Activated CD4-positive, alpha-beta T cell treated with anti-CD3 and anti-CD28 coated beads, Interleukin-2, Interleukin-4, amounts not matched to agents 100 ng/mL and 50 ng/mL, durations not matched to agents 16 hours and 8 hours (primary cell): ENCODE results near the gene CABLES1.

ENCODE experiments used
- DNase-seq: peaks from one replicate; pipeline ENCODE4 v3.0.0-alpha.2; 2020; ENCODE audit warnings: low spot score

CABLES1 gene

GRCh38 chr18:23194155-23194996 lies 59.1 kb downstream of the CABLES1 start:
- DNase-seq, result no peak

- no peak for DNase-seq
These were observed 60.0 kb downstream of the CABLES1 start for GRCh38 chr18:23194997-23195957.

GRCh38 chr18:23196119-23197007 lies 61.1 kb downstream of the CABLES1 start:
- DNase-seq, result no peak

GRCh38 chr18:23198217-23198845 lies 63.0 kb downstream of the CABLES1 start:
- no peak for DNase-seq

DNA sequence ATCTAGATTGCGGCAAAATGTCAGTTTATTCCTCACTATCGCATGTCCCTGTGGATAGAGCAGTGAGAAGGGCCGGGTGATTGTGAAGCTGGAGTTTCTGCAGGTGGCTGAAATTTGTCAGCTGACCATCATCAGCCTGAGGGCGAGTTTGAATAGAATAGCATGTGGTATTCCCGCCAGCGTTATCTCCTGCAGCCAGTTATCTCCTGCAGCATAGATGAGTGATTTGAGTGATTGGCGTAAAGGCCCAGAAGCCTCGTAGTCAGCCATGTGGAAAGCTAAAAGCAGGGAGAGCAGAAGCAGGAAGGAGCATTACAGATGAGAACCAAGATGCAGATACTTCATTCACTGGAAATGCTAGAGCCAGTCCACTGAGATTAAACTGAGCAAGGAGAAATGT lies 65.5 kb downstream of the CABLES1 start:
- no peak for DNase-seq

DNA sequence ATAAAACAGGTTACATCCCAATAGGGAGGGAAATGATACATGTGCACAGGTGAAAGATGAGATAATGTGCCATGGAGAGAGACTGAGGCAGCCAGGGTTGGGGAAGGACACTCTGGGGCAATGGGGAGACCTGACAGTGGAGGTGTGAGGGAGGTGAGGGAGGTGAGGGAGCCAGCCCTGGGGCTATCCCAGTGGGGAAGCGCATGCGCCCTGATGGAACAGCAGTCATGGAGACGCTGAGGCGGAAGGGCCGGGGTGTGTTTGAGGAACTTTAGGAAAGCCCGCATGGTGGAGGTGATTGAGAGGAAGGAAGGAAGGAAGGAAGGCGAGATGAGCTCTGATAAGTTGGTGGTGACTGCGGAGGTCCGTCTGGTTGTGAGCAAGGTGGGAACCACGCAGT lies 66.5 kb downstream of the CABLES1 start:
- no peak for DNase-seq

DNA sequence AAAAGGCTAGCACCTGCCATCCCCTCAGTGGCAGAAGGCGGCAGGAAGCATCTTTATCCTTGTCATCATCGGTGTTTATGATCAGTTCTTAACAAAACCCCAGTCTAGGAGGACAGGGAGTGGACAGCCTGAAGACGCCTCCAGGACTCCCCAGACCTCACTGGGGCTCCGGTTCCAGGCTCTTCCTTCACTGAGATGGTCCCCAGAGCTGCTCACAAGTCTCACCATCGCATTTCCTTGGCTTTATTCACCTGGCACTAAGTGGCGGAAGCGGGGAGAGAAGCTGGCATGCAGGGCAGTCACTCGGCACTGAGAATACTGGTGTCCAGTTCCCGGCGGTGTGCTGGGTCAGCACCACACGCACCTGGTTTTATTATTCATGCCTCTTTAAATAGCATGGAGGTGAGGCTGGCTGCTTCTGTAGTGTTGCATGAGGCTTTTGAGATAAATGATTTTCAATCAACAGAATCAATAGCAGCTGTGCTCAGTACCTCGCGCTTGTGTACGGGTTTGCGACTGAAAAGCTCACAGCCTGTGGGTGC lies 68.7 kb downstream of the CABLES1 start:
- no peak for DNase-seq

DNA sequence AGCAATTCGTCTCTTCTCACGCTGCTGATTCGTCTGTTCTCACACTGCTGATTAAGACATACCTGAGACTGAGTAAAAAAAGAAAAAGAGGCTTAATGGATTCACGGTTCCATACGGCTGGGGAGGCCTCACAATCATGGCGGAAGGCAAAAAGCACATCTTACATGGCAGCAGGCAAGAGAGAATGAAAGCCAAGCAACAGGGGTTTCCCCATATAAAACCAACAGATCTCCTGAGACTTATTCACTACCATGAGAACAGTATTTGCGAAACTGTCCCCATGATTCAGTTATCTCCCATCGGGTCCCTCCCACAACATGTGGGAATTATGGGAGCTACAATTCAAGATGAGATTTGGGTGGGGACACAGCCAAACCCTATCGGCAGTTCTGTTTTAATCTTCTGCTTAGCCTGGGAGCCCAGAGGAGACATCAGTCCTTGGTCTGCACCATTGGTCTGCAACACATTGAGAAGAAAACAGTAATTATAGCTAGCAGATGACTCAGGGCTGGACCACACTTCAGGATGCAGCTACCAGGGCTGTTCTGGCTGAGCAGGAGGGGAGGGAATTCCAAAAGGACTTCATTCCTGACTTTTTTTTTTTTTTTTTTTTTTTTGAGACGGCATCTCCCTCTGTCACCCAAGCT lies 69.4 kb downstream of the CABLES1 start:
- DNase-seq, result no peak

- DNase-seq, result no peak
These were observed 70.7 kb downstream of the CABLES1 start for GRCh38 chr18:23205980-23206379.

DNA sequence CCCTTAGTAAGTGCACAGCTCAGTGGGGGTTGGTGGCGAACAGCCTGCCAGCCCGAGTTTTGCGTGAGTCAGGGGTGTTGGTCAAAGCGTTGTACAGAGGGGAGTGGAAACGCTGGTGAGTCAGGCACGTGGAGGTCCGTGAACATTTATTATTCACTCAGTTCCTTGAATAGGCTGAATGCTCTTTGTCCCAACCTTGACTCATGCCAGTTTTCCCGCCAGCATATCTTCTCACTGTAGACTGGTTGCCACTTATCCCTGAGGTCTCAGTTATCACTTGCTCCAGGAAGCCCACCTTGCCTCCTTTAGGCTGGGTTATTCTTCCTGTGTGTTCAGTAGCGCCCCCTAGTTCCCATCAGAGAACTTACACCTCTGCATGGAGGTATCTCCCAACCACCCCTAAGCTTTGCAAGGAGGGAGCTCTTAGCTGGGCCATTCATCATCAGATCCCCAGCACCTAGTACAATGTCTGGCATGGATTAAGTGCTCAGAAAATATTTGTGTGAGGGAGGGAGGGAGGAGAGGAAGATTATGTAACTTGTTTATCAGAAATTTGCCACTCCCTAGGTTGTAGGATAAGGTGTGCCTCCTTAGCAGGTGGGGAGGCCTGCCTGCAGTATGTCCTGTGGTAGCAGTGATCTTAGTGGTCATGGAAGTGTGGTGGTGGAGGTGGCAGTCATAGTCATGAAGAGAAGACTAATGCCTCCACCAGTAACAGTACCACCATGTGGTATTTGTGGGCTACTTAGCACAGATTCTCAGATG lies 72.1 kb downstream of the CABLES1 start:
- DNase-seq, result no peak

DNA sequence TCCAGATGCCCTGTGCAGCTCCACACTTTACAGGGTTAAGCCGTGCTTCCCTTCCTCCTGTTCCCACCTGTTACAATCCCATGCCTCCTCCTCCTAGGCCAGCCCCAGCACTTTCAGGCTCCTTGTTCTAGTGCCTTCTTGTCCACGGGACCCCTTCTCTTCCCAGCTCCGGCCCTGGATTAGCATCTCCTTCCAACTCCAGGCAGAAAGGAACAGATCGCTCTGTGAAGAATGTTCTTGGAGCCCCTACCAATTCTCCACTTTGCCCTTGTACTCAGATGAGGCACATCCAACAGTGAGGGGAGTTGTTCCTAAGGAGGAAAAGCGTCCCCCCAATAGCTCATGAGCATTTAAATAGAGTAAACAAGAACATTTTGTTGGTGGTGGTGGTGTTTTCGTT lies 72.7 kb downstream of the CABLES1 start:
- DNase-seq, result no peak

DNA sequence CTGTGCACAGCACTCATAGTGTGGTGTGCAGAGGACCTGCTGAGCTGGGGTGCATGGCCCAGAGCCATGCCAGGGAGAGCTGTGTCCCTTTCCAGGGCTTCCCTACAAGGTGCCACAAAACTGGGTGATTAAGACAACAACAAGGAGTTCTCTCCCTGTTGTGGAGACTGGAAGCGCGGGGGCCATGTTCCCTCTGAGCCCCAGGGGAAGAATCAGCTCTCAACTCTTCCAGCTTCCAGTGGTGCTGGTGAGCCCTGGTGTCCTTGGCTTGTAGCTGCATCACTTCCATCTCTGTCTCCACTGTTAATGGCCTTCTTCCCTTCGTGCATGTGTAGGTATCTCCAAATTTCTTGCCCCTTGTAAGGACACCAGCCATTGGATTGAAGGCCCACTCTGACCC lies 73.3 kb downstream of the CABLES1 start:
- no peak for DNase-seq

DNA sequence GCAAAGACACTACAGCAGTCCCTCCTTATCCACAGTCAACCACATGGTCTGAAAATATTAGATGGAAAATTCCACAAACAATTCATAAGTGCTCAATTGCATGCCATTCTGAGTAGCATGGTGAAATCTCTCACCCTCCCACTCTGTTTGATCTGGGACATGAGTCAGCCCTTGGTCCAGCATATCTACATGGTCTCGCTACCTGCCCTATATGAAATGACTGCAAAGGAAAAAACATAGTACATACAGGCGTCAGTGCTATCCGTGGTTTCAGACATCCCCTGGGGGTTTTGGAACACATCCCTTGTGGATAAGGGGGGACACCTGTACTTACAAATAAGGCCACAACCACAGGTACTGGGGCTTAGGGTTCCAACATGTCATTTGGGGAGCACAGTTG lies 73.7 kb downstream of the CABLES1 start:
- peak; percentile 15 for DNase-seq

DNA sequence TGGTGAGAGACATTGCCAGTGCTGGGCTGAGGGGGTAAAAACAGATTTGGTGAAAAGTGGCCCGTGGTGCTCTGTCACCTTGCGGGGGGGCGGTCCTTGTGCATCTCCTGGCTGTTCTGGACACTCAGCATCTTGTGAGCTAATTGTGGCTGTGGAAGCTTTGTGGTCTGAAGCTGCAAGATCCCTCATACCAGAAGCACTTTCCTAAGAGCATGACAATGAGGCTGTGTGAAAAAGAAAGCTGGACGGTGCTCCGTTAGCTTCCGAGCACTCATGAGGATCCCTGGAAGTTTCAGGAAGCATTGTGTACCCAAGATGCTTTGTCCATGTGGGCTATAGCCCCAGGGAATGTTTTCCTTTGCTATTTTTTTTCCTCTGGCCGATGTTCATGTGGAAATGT lies 74.5 kb downstream of the CABLES1 start:
- DNase-seq, result no peak

DNA sequence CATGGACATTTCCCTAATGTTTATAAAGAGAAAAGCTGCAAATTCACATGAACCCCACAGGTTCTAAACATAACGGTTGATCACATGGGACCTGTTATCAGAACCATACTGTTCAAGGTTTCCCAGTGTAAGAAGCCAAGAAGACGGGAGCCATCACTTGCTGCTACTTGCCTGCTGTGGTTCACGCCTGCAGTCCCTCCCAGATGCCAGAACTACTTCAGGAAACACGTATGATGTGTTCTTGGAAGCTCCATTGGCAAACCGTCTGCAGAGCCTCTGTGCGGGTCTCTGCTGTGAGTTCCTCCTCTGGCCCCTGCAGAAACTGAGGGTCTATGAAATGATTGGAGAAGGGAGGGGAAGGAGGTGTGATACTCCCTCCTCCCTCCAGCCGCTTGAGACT lies 75.2 kb downstream of the CABLES1 start:
- no peak for DNase-seq

DNA sequence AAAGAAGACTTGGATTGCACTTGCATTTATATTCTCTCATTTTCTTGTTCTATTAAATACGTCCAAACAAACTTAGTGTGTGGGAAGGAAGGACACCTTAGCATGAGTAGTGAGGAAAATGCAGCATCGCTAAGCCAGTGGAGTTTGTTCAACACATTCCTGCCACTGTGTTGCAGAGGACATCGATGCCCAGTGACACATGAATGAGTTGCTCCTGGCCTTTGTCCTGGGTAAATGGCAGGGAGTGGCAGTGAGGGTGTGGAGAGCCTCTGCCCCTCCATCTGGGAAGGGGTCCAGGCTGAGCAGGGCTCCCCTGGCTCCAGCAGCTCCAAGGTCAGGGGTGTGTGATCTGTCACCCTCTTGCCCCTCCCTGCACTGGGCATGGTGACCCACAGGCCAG lies 75.9 kb downstream of the CABLES1 start:
- no peak for DNase-seq

GRCh38 chr18:23212161-23212560 lies 76.9 kb downstream of the CABLES1 start:
- no peak for DNase-seq

DNA sequence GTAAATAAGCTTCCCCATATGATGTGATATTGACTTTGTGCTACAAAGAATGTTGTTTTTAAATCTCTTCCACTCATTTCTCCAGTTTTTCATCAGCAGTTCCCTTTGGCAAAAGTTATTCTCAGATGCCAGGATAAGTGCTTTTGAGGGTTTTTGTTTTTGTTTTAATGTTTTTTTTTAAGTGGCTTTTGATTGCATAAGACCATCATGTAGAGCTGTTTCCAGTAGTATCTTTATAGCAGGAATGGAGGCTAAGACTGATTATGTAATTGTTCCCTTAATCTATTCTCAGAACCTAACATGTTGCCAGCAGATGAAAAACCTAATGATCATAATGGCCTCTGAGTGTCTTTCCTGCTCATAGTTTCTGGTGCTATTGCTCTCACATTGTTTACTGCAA lies 77.9 kb downstream of the CABLES1 start:
- DNase-seq, result no peak

GRCh38 chr18:23217781-23218180 lies 82.5 kb downstream of the CABLES1 start:
- no peak for DNase-seq

- no peak for DNase-seq
These were observed 85.1 kb downstream of the CABLES1 start for GRCh38 chr18:23220355-23220754.
